Measurements from ENCODE around the gene FAM200C. TPM values are rescaled to one million over a fixed set of nuclear protein-coding genes. Genes with fewer than 3 reads are reported as not detected.

Gene FAM200C
- total RNA-seq, 4 donors from 2014 or later: 3.5 to 9.5 (median 6.8) TPM

- H3K27ac ChIP-seq: peak overlapping the region in 1 of 4 donors; percentile 13
- no peaks in the 10 kb centered on the region for H3K27me3 ChIP-seq
- no peaks in the 10 kb centered on the region for H3K9me3 ChIP-seq
- ATAC-seq: no peak
- H3K4me1 ChIP-seq: peaks cover 0 to 10% (median 0%) of the 10 kb centered on the region in 3 donors
- TF ChIP-seq CTCF (IDR thresholded peaks at IDR 0.05): no peak
- no peak for TF ChIP-seq POLR2AphosphoS5 (IDR thresholded peaks at IDR 0.05)
- no peak for TF ChIP-seq POLR2A (IDR thresholded peaks at IDR 0.05)
- no peak for TF ChIP-seq EP300 (IDR thresholded peaks at IDR 0.05)
- no peaks in the 10 kb centered on the region for H3K36me3 ChIP-seq
- no peak overlapping the region for H3K4me3 ChIP-seq
- 53 to 73% methylated on average over 2 to 4 of the region's 5 CpGs for WGBS, 2 donors (ENCODE audit: low coverage in 1 of 2)
These were observed 22.2 kb downstream of the FAM200C start for GRCh38 chr5:160377651-160378050.

GRCh38 chr5:160376416-160376815, 23.4 kb downstream of the FAM200C start:
- Histone ChIP-seq H3K27ac (no peak overlapping the region), H3K36me3 (no peaks in the 10 kb centered on the region), H3K4me3 (no peak overlapping the region), H3K9me3 (no peaks in the 10 kb centered on the region), H3K27me3 (no peaks in the 10 kb centered on the region), H3K4me1 (peaks cover 0 to 10% (median 0%) of the 10 kb centered on the region in 3 donors)
- ATAC-seq: no peak
- TF ChIP-seq CTCF (IDR thresholded peaks at IDR 0.05): no peak
- no peak for TF ChIP-seq POLR2A (IDR thresholded peaks at IDR 0.05)
- no peak for TF ChIP-seq POLR2AphosphoS5 (IDR thresholded peaks at IDR 0.05)
- no peak for TF ChIP-seq EP300 (IDR thresholded peaks at IDR 0.05)

GRCh38 chr5:160375701-160376100, 24.2 kb downstream of the FAM200C start:
- H3K36me3 ChIP-seq: no peaks in the 10 kb centered on the region
- no peaks in the 10 kb centered on the region for H3K27me3 ChIP-seq
- WGBS, 2 donors (ENCODE audit: low coverage in 1 of 2): 8 to 25% methylated on average over 1 to 2 of the region's 2 CpGs

GRCh38 chr5:160375166-160375565, 24.7 kb downstream of the FAM200C start:
- no peak overlapping the region for H3K4me3 ChIP-seq
- ATAC-seq: no peak
- H3K36me3 ChIP-seq: no peaks in the 10 kb centered on the region
- no peak overlapping the region for H3K27ac ChIP-seq
- peaks cover 0 to 16% (median 0%) of the 10 kb centered on the region in 3 donors for H3K4me1 ChIP-seq
- H3K9me3 ChIP-seq: no peaks in the 10 kb centered on the region
- H3K27me3 ChIP-seq: no peaks in the 10 kb centered on the region
- TF ChIP-seq POLR2A (IDR thresholded peaks at IDR 0.05) (no peak), EP300 (IDR thresholded peaks at IDR 0.05) (no peak), CTCF (IDR thresholded peaks at IDR 0.05) (no peak), POLR2AphosphoS5 (IDR thresholded peaks at IDR 0.05) (no peak)

More at GRCh38 chr5:160375701-160376100, 24.2 kb downstream of the FAM200C start:
- H3K4me3 ChIP-seq: no peak overlapping the region
- no peak overlapping the region for H3K27ac ChIP-seq
- TF ChIP-seq POLR2A (IDR thresholded peaks at IDR 0.05): no peak
- TF ChIP-seq CTCF (IDR thresholded peaks at IDR 0.05): no peak
- no peak for TF ChIP-seq EP300 (IDR thresholded peaks at IDR 0.05)
- no peak for TF ChIP-seq POLR2AphosphoS5 (IDR thresholded peaks at IDR 0.05)
- H3K9me3 ChIP-seq: no peaks in the 10 kb centered on the region
- H3K4me1 ChIP-seq: peaks cover 0 to 13% (median 0%) of the 10 kb centered on the region in 3 donors
- no peak for ATAC-seq

GRCh38 chr5:160371294-160371693, 28.6 kb downstream of the FAM200C start:
- H3K4me1 ChIP-seq: peaks cover 0 to 24% (median 7%) of the 10 kb centered on the region in 3 donors
- TF ChIP-seq CTCF (IDR thresholded peaks at IDR 0.05): no peak
- TF ChIP-seq POLR2A (IDR thresholded peaks at IDR 0.05): no peak
- TF ChIP-seq POLR2AphosphoS5 (IDR thresholded peaks at IDR 0.05): no peak
- TF ChIP-seq EP300 (IDR thresholded peaks at IDR 0.05): no peak
- no peak overlapping the region for H3K4me3 ChIP-seq
- no peak for ATAC-seq
- no peaks in the 10 kb centered on the region for H3K36me3 ChIP-seq
- no peaks in the 10 kb centered on the region for H3K27me3 ChIP-seq
- peak overlapping the region in 2 of 4 donors; percentile 83 to 87 for H3K27ac ChIP-seq
- H3K9me3 ChIP-seq: no peaks in the 10 kb centered on the region

All from gastroesophageal sphincter (tissue), 4 donors.